GM12891 (cell line): ENCODE measurements around the gene TEX13C.
"Not testable (repeated sequence)": the region's sequence is repeated elsewhere in the genome, so short reads cannot be mapped to it uniquely, and the experiment has no call there.

Experiments used
- DNase-seq: peaks from one replicate; pipeline ENCODE4 v3.0.0; 2011; ENCODE audit warnings: low spot score; ENCODE audit not compliant: insufficient read length
- FAIRE-seq: peaks from 2 replicates; lab custom pipeline; 2011; peaks lifted over from hg19 to GRCh38; lab: Jason Lieb, UNC
- PAX5 ChIP-seq: IDR thresholded peaks from 2 replicates; pipeline ENCODE4 v1.6.1; 2011; ENCODE audit warnings: low read length, moderate library complexity, mild to moderate bottlenecking; ENCODE audit not compliant: insufficient read depth, severe bottlenecking
- POLR2A ChIP-seq: IDR thresholded peaks from 2 replicates; pipeline ENCODE4 v1.6.1; 2011; ENCODE audit warnings: low read depth, low read length, control low read depth
- POLR2AphosphoS5 ChIP-seq: IDR thresholded peaks from 2 replicates; pipeline ENCODE4 v1.6.1; 2011; ENCODE audit warnings: low read depth, low read length, control low read depth
- POU2F2 ChIP-seq: IDR thresholded peaks from 2 replicates; pipeline ENCODE4 v1.6.1; 2011; ENCODE audit warnings: low read depth, mild to moderate bottlenecking, control low read depth, low read length, moderate library complexity
- SPI1 ChIP-seq: IDR thresholded peaks from 2 replicates; pipeline ENCODE4 v1.6.1; 2011; ENCODE audit warnings: low read depth, low read length, control low read depth
- TAF1 ChIP-seq: IDR thresholded peaks from 2 replicates; pipeline ENCODE4 v1.6.1; 2011; ENCODE audit warnings: low read depth, low read length, control low read depth

Gene TEX13C

DNA sequence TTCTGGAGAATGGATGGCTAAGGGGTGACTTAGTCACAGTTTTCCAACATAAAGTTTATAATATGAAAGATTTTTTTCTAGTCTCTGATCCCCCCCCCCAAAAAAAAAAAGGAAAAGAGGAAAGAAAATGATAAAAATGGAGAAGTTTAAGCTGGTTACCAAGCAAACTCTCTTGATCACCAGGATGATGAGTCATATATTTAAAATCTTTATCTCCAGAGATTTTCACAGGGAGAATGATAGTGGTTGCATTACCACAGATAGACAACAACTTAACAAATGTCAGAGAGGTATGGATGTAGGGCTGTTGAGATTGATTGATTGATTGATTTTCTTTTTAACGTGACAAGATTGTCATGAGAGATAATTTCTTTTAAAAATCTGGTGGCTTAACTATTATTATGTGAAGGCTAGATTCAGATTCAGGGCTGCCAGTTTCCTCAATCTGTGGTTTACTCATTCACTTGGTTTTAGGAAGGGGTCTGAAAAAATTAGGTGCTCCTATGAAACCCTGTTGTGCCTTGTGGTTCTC, 13.3 kb upstream of the TEX13C start:
- TF ChIP-seq TAF1 (no peak), SPI1 (no peak), POLR2A (no peak), POLR2AphosphoS5 (no peak), POU2F2 (no peak), PAX5 (no peak)
- DNase-seq: no peak
- no peak for FAIRE-seq

DNA sequence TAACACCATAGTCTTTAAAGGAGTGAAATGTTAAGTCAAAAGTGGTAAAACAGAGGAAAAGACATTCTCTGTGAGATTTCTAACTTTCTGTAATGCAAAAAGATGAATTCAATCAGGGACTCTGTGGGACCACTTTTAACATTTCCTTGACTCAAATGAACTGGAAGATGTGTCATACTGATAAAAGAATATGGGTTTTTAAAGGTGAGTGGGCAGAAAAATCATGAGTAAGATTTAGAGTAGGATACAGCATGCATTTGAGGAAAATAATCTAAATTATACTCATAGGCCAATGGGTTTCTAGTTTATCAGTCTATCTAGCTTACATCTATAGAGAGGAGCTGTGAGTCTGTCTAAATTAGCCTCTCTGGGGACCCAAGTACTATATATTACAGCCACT, 11.0 kb upstream of the TEX13C start:
- FAIRE-seq (no peak), DNase-seq (no peak)
- TF ChIP-seq TAF1 (no peak), SPI1 (no peak), PAX5 (no peak), POLR2AphosphoS5 (no peak), POU2F2 (no peak), POLR2A (no peak)

DNA sequence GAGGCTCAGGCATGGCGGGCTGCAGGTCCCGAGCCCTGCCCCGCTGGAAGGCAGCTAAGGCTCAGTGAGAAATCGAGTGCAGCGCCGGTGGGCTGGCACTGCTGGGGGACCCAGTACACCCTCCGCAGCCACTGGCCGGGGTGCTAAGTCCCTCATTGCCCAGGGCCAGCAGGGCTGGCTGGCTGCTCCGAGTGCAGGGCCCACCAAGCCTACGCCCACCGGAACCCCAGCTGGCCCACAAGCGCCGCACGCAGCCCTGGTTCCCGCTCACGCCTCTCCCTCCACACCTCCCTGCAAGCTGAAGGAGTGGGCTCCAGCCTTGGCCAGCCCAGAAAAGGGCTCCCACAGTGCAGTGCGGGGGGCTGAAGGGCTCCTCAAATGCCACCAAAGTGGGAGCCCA, 505 bp upstream of the TEX13C start:
- FAIRE-seq, DNase-seq: not testable (repeated sequence)

DNA sequence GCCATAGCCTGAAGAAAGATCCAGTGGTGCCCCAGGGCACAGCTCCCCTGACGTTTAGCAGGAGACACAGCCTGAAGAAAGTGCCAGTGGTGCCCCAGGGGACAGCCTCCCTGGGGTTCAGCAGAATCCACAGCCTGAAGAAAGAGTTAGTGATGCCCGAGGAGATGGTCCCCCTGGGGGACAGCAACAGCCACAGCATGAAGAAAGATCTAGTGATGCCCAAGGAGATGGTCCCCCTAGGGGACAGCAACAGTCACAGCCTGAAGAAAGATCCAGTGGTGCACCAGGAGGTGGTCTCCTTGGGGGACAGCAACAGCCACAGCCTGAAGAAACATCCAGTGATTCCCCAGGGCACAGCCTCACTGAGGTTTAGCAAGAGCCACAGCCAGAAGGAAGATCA, 2.8 kb downstream of the TEX13C start:
- no peak for FAIRE-seq
- no peak for DNase-seq
- TF ChIP-seq PAX5 (no peak), POU2F2 (no peak), POLR2AphosphoS5 (no peak), SPI1 (no peak), POLR2A (no peak), TAF1 (no peak)

DNA sequence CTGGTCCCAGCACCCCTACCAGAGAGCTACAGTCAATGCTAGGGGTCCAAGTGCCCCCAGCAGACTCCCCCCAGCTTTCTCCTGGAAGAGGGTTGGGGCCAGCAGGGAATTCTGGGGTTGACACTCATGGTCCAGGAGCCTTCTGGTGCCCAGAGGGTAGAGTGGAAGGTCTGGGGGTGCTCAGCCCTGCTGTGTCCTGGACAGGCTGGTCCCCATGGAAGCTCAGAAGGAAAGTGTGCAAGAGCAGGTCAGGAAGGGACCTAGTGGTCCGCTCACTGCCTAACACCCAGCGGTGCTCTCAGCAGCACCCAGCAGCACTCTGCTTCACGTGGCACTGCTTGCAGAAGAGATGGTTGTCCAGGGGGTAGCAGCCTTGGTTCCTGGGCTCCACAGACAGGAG, 6.9 kb downstream of the TEX13C start:
- no peak for TF ChIP-seq POLR2AphosphoS5
- TF ChIP-seq SPI1: no peak
- TF ChIP-seq POU2F2: no peak
- no peak for TF ChIP-seq POLR2A
- TF ChIP-seq TAF1: no peak
- no peak for TF ChIP-seq PAX5
- DNase-seq (no peak), FAIRE-seq (no peak)

DNA sequence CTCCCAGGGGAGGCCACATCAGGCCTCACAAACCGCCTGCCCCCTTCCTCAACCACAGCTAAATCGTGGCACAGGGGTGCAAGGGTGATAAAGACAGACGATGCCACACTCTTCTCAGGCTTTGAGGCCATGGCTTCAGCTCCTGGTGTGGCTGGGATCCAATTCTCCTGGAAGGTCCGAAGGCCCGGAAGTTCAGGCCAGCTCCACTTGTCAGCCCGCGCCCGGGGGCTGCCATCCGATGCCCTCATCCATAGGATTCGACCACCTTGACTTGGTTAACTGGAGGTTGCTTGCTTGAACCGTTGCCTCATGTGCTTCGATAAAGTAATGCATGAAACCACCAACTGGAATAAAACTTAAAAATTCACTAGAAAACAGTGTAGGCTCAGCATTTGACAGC, 8.2 kb downstream of the TEX13C start:
- no peak for TF ChIP-seq PAX5
- no peak for TF ChIP-seq POU2F2
- TF ChIP-seq SPI1: no peak
- no peak for TF ChIP-seq TAF1
- no peak for TF ChIP-seq POLR2A
- TF ChIP-seq POLR2AphosphoS5: no peak
- no peak for DNase-seq
- FAIRE-seq: no peak

DNA sequence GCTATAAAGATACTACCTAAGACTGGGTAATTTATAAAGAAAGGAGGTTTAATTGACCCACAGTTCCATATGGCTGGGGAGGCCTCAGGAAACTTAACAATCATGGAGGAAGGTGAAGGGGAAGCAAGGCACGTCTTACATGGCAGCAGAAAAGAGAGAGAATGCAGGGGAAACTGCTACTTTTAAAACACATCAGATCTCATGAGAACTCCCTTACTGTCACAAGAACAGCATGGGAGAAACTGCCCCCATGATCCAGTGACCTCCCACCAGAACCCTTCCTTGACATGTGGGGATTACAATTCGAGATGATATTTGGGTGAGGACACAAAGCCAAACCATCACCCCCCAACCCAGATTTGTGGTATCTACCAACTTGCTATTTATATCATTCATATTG, 13.9 kb downstream of the TEX13C start:
- TF ChIP-seq PAX5: no peak
- TF ChIP-seq TAF1: no peak
- no peak for TF ChIP-seq SPI1
- no peak for TF ChIP-seq POLR2AphosphoS5
- no peak for TF ChIP-seq POU2F2
- TF ChIP-seq POLR2A: no peak
- FAIRE-seq (no peak), DNase-seq (no peak)

DNA sequence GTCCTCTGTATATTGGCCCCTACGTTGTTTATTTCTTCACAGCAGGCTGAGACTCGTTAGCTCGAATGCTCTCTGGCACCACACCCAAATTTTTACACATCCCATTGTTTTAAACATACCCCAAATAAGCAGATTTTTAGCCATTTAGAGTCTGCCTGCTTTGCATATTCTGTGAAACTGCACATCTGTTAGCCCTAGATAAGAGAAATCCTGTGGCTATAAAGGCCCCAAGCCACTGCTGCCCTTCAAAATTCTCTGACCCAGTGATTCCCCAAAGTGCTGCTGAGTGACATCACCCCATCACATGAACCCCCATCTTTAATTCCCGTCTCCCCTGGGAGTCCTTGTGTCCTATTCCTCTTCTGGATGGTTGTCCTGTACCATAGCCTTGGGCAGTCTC, 20.8 kb downstream of the TEX13C start:
- DNase-seq: no peak
- no peak for FAIRE-seq

DNA sequence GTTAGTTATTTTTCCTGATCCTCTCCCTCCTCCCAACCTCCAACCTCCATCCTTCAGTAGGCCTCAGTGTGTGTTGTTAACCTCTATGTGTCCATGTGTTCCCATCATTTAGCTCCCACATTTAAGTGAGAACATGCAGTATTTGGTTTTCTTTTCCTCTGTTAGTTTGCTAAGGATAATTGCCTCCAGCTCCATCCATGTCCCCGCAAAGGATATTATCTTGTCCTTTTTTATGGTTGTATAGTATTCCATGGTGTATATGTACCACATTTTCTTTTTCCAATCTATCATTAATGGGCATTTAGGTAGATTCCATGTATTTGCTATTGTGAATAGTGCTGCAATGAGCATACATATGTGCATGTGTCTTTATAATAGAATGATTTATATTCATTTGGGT, 54.5 kb downstream of the TEX13C start:
- no peak for DNase-seq
- FAIRE-seq: no peak
- TF ChIP-seq POU2F2 (no peak), SPI1 (no peak), TAF1 (no peak), PAX5 (no peak), POLR2A (no peak), POLR2AphosphoS5 (no peak)

More for the DNA sequence above, 20.8 kb downstream of the TEX13C start:
- TF ChIP-seq SPI1 (no peak), PAX5 (no peak), POLR2A (no peak), POLR2AphosphoS5 (no peak), TAF1 (no peak), POU2F2 (no peak)
